Right ventricle myocardium inferior (tissue), 1 donor: ENCODE data around the gene CNTNAP2. TPM values are rescaled to one million over a fixed set of nuclear protein-coding genes. Genes with fewer than 3 reads are reported as not detected.

ENCODE experiments used
- ATAC-seq: fragments of 200-7000 bp; cut with Tn5 transposase; one replicate; pipeline ENCODE4 v1.9.1; 2020; ENCODE audit warnings: mild to moderate bottlenecking, moderate library complexity
- DNase-seq: peaks from one replicate; pipeline ENCODE4 v3.0.0; 2021; ENCODE audit errors: missing footprints
- intact Hi-C: fragments of 100-400 bp; cut with DNase I; formaldehyde crosslinking; loops from one replicate; pipeline ENCODE4 v1.11.0; 2022
- total RNA-seq: library from RNA; stranded (reverse); fragmentation: NEBNext Ultra II Directional; extraction: Animal tissue kit (Norgen Biotek cat#: 25700); gene quantifications from one replicate; pipeline ENCODE4 v1.2.1, GENCODE V29; 2021
- donor health status: DM: no; HTN: yes; CAD: no; lungs with severe emphysema.

The CNTNAP2 gene
- total RNA-seq, 1 donor from 2014 or later = 0.65 TPM

GRCh38 chr7:147509541-147510200 is 1393.1 kb downstream of the CNTNAP2 start:
- intact Hi-C loops = no loop called here
- DNase-seq = no peak
- ATAC-seq = no peak

- intact Hi-C loops = no loop called here
- no peak for DNase-seq
- no peak for ATAC-seq
These were observed 1393.6 kb downstream of the CNTNAP2 start for GRCh38 chr7:147510201-147510542.

- intact Hi-C loops = no loop called here
- ATAC-seq (no peak), DNase-seq (no peak)
These were observed 1394.3 kb downstream of the CNTNAP2 start for GRCh38 chr7:147510923-147511322.

GRCh38 chr7:147513451-147513850 is 1396.8 kb downstream of the CNTNAP2 start:
- ATAC-seq (no peak), DNase-seq (no peak)
- intact Hi-C loops = no loop called here

- DNase-seq = no peak
- no peak for ATAC-seq
- intact Hi-C loops = no loop called here
These were observed 1399.8 kb downstream of the CNTNAP2 start for GRCh38 chr7:147516391-147516790.

- intact Hi-C loops = no loop called here
- no peak for DNase-seq
These were observed 1402.5 kb downstream of the CNTNAP2 start for GRCh38 chr7:147519062-147519461.

GRCh38 chr7:147523056-147523455 is 1406.5 kb downstream of the CNTNAP2 start:
- DNase-seq = no peak
- intact Hi-C loops = no loop called here
- no peak for ATAC-seq

More at GRCh38 chr7:147519062-147519461, 1402.5 kb downstream of the CNTNAP2 start:
- ATAC-seq = no peak

DNA sequence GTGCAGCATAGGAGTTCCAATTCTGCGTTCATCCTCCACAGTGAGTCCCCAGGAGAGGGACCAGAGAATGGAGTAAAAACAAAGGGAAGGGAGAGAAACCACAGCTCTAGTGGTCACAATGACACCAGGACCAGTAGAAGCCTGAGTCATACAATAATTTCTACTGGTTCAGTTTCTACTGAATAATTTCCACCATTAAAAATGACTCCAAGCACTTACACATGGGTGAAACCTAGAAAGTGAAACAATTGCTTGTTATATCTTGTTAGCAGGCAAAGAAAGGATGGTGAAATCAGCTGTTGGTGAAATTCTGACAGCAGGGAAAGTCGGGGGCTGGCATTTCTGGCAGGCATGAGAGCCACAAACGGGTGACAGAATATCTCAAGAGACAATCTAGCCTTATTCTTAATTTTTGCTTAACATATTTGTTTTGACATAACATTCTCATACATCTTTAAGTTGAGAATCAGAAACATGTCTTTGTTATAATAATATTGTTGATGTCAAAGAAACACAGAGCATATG is 1408.2 kb downstream of the CNTNAP2 start:
- ATAC-seq (no peak), DNase-seq (no peak)
- intact Hi-C loops = no loop called here

- intact Hi-C loops = no loop called here
- ATAC-seq (no peak), DNase-seq (no peak)
These were observed 1408.7 kb downstream of the CNTNAP2 start for GRCh38 chr7:147525325-147525724.

GRCh38 chr7:147535701-147536111 is 1419.1 kb downstream of the CNTNAP2 start:
- ATAC-seq (no peak), DNase-seq (no peak)
- intact Hi-C loops = no loop called here

GRCh38 chr7:147539685-147540084 is 1423.1 kb downstream of the CNTNAP2 start:
- intact Hi-C loops = no loop called here
- ATAC-seq (no peak), DNase-seq (no peak)

DNA sequence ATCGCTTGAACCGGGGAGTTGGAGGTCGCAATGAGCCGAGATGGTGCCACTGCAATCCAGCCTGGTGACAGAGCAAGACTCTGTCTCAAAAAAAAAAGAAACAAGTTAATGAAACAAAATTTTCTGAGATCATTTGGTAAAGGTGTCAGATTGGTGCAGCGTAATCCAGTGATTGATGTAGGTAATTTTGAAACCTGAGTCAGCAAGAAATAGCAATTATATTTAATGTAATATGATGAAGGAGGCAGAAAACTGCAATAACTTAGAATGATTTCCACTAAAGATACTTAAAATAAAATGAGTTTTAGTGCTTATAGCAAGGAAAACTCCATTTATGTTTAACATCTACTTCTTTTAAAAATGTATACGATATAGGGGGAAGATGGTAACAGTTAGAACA is 1424.1 kb downstream of the CNTNAP2 start:
- intact Hi-C loops = no loop called here
- no peak for ATAC-seq

GRCh38 chr7:147541261-147541660 is 1424.7 kb downstream of the CNTNAP2 start:
- intact Hi-C loops = no loop called here
- ATAC-seq (no peak), DNase-seq (no peak)

More for the DNA sequence above, 1424.1 kb downstream of the CNTNAP2 start:
- no peak for DNase-seq

DNA sequence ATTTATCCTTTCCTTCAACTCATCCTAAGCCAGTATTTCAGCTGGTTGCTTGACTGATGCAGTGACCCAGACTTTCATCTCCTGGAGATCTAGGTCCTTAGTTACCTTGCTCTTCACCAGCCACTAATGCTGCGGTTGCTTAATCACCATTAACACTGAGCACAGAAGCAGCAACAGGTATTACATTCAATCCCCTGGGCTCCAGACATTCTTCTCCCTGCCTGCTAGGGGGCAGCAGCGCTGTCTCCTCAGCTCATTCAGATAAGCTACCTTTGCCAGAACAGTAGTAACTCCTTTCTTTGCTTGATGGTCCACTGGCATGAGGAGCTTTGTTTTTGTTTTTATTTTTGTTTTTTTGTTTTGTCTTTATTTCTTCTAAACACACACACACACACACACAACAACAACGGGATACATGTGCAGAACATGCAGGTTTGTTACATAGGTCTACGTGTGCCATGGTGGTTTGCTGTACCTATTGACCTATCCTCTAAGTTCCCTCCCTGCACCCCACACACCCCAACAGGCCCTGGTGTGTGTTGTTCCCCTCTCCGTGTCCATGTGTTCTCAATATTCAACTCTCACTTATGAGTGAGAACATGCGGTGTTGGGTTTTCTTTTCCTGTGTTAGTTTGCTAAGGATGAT is 1430.8 kb downstream of the CNTNAP2 start:
- ATAC-seq (no peak), DNase-seq (no peak)
- intact Hi-C loops = no loop called here

DNA sequence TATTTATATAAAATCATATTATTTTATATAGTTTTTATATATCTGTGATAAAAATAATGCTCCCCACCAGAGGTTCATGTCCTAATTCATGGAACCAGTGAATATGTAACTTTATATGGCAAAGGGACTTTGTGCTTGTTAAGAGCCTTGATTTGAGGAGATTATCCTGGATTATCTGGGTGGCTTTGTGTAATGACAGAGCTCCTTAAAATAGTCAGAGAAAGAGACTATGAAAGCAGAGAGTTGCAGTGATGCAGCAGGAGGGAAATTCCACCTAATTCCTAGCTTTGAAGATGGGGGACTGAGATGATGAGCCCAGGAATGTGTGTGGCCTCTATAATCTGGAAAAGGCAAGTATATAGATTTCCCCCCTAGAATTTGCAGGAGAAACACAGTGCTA is 1439.7 kb downstream of the CNTNAP2 start:
- ATAC-seq (no peak), DNase-seq (no peak)
- intact Hi-C loops = no loop called here

DNA sequence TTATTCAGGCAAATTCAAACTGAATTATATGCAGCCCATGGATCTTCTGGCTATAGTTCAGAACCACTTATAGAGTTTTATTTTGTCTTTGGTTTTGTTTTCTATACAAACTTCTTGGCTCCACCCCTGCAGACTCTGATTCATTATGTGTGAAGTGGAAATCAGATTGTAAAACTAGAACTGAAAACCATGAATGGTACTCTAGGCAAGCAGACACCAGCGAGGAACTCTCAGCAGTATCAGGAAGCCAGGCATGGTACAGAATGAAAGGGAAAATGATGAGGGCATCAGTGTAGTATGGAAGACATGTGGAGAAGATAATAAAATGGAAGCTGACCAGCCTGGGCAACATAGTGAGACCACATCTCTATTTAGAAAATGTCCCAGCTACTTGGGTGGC is 1447.1 kb downstream of the CNTNAP2 start:
- no peak for DNase-seq
- intact Hi-C loops = no loop called here
- ATAC-seq = no peak

GRCh38 chr7:147564786-147565476 is 1448.3 kb downstream of the CNTNAP2 start:
- DNase-seq (no peak), ATAC-seq (no peak)
- intact Hi-C loops = no loop called here

DNA sequence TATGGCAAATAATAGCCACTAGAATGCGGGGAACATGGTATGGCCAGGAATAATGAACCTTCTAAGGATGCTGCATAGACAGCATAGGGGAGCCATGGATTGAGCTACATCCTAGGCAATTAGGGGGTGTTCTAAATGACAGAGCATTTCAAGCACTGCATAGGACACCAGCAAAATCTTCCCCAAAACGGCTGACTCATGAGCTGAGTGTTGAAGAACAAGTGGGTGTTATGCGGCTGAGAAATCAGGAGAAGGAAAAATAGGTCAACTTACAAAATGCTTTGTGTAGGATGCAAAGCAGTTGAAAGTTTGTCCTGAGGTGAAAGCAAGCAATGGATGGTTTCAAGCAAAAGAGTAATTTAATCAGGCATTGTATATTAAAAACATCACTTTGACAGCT is 1450.4 kb downstream of the CNTNAP2 start:
- ATAC-seq (no peak), DNase-seq (no peak)
- intact Hi-C loops = no loop called here

DNA sequence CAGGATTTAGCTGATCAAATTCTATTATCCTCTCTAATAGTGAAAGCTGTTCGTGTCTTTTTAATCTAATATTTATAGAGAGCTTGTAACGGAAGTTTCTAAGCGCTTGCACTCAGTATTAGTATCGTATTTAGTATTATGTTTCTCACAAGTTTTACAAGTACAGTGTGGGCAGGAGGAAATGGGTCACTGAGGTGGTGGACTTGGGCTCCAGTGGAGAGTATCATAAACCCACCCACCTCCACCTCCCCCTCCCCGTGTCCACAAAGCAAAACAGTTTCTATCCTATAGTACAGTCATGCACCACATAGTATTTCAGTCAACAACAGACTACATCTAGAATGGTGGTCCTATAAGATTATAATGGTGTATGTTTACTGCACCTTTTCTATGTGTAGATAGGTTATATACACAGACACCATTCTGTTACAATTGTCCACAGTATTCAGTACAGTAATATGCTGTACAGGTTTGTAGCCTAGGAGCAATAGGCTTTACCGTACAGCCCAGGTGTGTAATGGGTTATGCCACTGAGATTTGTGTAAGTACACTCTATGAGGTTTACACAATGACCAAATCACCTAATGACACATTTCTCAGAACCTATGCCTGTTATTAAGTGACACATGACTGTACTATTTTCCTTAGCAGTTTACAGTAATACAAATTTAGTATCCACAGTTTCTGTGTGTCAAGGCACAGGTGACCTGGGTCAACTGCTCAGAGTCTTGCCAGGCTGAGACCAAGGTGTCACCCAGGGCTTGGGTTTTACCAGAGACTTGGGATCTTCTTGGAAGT is 1452.7 kb downstream of the CNTNAP2 start:
- intact Hi-C loops = no loop called here
- ATAC-seq (no peak), DNase-seq (no peak)
